ENCODE data around the gene NGFR.

- TF ChIP-seq POLR2A (IDR thresholded peaks at IDR 0.05; ENCODE audit: low read depth, low read length) (no peak), POLR2AphosphoS5 (IDR thresholded peaks at IDR 0.05; ENCODE audit: low read depth, low read length) (no peak), SPI1 (IDR thresholded peaks at IDR 0.05; ENCODE audit: low read depth, low read length) (no peak), TAF1 (IDR thresholded peaks at IDR 0.05; ENCODE audit: low read depth, low read length) (no peak), POU2F2 (IDR thresholded peaks at IDR 0.05; ENCODE audit: low read depth, low read length) (no peak)
These were observed 33.9 kb downstream of the NGFR start for GRCh38 chr17:49528966-49529365.
